D721Med (cell line): ENCODE measurements around the gene AQP12B.

Experiments
- DNase-seq: peaks from one replicate; pipeline ENCODE4 v3.0.0; 2011; ENCODE audit warnings: low spot score; ENCODE audit not compliant: insufficient read length
- FAIRE-seq: peaks from 2 replicates; lab custom pipeline; 2011; peaks lifted over from hg19 to GRCh38; lab: Jason Lieb, UNC
- CTCF ChIP-seq: IDR thresholded peaks from 2 replicates; pipeline ENCODE4 v1.5.1; 2012; ENCODE audit warnings: mild to moderate bottlenecking, control low read depth; ENCODE audit not compliant: insufficient read depth; ENCODE audit errors: missing control alignments

Gene AQP12B

DNA sequence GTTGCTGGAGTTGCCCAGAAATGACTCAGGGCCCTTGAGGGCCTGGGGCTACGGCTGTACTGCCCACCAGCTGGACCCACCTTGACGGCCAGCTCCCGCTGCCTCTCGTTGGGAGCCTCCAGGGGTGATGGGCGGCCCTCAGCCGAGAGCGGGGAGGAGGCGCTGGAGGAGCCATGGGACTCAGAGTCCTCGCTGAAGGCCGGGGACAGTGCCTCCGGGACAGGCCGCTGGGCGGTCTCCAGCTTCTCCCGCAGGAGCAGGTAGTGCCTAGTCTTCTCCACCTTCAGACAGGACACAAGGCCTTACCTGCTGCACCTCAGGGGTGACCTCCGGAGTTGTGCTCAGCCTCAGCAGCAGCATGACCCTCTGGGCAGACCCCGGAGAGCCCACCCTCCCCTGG, 39.7 kb upstream of the AQP12B start:
- FAIRE-seq (no peak), DNase-seq (no peak)
- TF ChIP-seq CTCF, result no peak

DNA sequence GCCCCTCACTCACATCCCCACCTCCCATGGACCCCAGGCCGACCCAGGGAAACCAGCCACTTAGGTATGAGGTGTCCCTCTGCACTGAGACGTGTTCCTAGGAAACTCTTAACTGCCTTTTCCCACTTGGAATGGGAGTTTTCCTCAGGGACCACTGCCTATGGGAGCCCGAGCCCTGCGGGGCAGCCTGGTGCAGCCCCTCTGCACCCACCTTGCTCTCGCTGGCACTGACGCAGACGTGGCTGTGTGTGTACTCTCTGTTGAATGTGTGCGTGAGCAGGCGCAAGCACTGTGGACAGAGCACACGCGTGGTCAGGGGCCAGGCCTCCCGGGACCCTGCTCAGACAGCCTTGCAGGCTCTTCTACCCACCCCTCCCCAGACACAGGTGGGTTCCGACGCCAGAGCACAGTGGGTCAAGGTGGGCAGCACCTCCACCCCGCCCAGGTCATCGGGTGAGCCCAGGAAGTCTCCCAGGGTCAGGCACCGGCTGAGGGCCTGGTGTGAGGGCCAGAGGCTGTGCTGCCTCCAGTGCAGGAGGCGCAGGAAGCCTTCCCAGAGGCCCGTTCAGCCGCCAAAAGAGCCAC, 39.0 kb upstream of the AQP12B start:
- TF ChIP-seq CTCF, result no peak
- FAIRE-seq, result no peak
- DNase-seq, result no peak

DNA sequence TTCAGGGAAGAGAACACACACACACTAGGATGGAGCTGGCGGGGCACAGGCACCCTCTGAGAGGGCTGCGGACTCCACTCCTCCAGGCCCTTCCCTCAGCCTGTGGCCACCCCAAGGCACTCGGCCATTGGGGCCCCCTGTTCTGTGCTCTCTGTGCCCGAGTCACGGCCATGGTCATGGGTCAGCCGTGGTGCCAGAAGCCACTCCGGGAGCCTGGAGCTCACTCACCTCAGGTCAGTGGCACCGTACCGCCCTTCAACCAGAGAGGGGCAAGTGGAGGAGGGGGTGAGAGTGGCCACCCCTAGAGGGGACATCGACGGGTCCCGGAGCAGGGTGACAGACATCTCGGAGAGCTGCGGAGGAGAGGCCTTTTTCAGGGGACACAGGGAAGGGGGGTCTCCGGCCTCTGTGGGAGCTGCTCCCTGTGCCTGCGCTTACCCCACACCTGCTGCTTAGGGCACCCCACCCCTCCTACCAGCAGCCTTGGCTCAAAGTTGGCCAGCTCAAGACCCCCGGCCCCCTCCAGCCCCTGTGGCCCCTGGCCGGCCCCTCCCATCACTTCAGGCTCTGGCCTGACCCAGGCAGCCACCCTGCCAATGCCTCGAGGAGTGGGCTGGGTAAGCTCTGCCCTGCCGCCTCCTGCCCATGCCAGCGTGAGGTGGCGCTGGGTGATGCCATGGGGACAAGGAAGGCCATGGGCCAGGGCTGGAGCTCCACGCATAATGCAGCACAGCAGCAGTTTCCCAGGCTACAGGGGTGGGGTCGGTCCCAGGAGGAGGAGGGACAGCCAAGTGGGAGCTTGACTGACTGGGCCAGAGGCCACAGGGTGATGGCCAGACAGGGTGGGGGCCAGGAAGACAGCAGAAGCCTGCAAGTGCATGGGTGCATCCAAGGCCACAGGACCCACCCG, 38.3 kb upstream of the AQP12B start:
- TF ChIP-seq CTCF, result no peak
- no peak for FAIRE-seq
- DNase-seq, result no peak

DNA sequence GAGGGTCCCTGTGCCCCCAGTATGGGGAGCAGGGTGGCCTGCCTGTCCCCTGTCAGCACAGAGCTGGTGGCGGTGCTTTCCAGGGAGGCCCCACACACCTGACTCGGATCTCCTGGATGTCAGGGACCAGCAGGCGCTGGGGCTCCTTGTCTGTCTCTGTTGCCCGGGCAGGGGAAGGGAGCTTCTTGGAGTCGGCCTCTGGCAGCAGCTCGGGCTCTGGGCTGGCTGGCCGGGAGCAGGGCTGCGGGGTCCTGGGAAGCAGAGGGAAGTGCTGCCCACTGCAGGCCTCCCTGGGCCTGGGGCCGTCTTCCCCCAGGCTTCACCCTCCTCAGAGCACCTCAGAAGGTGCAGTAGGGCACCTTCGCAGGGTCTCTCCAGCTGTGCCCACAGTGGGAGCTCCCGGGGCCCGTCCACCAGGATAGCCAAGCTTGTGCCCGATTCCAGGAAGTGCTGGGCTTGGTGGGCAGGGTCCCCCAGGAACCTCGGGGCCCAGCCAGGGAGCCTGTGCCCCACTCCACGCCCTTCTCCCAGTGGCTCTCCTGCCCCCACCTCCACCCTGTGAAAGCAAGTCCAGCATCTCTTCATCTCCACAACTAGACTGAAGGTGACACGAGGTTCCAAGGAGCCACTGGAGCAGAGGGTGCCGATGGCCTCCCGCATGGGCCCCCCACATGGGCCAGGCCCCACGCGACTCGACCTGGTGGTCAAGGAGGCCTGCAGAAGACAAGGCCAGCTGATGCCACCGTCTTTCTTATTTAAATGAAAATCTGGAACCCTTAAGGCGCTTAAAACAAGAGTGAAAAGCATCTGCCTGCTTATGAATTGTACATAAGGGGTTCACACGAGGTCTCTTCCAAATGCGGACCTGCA, 37.2 kb upstream of the AQP12B start:
- FAIRE-seq (no peak), DNase-seq (no peak)
- TF ChIP-seq CTCF, result no peak

DNA sequence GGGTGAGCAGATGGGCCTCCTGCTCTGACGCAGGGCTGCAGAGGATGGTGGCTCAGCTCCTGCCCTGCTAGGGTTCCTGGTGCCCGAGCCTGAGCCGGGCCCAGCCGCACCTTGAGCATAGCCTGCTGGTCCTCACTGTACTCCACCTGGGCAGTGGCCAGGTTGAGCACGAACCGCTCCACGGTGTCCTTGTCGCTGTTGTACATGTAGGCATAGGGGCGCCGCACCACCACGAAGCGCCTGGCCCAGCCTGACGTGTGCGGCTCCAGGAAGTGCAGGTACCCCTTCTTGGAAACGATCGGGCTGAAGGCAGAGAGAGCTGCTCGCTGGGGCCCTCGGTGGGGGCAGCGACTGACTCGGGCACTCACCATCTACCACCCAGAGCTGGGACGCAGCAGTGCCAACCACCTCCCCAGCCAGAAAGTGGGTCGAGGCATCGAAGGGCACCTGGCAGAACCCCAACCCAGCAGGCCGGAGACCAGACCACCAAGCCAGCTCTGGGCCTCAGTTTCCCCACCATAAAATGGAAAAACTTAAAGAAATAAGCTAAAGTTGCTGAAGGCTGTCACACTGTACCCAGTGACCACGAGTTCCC, 36.3 kb upstream of the AQP12B start:
- FAIRE-seq, result no peak

More for the DNA sequence above, 36.3 kb upstream of the AQP12B start:
- TF ChIP-seq CTCF, result no peak
- DNase-seq, result no peak
